Hepatocyte (in vitro differentiated cells): ENCODE results near the gene USP10. TPM values are rescaled to one million over a fixed set of nuclear protein-coding genes. Genes with fewer than 3 reads are reported as not detected.

Experiments
- DNase-seq: peaks from one replicate; pipeline ENCODE4 v3.0.0-alpha.2; 2016; ENCODE audit warnings: low spot score
- H2AFZ ChIP-seq: fragments of 200-600 bp; sonication (generic); 2 replicates; pipeline ENCODE4 v1.6.0; 2016; ENCODE audit warnings: antibody characterized with exemption, mild to moderate bottlenecking
- H3K27ac ChIP-seq: fragments of 200-600 bp; sonication (generic); 2 replicates; pipeline ENCODE4 v1.5.1; 2016; ENCODE audit warnings: mild to moderate bottlenecking
- H3K27me3 ChIP-seq: fragments of 200-600 bp; sonication (generic); 2 replicates; pipeline ENCODE4 v1.6.1; 2016
- H3K36me3 ChIP-seq: fragments of 200-600 bp; sonication (generic); replicated peaks from 2 replicates; pipeline ENCODE4 v1.5.1; 2016; ENCODE audit warnings: low read depth; ENCODE audit not compliant: insufficient read depth
- H3K4me1 ChIP-seq: fragments of 200-600 bp; sonication (generic); 2 replicates; pipeline ENCODE4 v1.5.1; 2016; ENCODE audit warnings: mild to moderate bottlenecking, moderate library complexity; ENCODE audit not compliant: insufficient read depth
- H3K4me2 ChIP-seq: fragments of 200-600 bp; sonication (generic); 2 replicates; pipeline ENCODE4 v1.6.0; 2016
- H3K4me3 ChIP-seq: fragments of 200-600 bp; sonication (generic); 2 replicates; pipeline ENCODE4 v1.5.1; 2016; ENCODE audit warnings: mild to moderate bottlenecking
- H3K79me2 ChIP-seq: fragments of 200-600 bp; sonication (generic); 2 replicates; pipeline ENCODE4 v1.6.0; 2017; ENCODE audit warnings: mild to moderate bottlenecking
- H3K9me2 ChIP-seq: fragments of 200-600 bp; sonication (generic); replicated peaks from 2 replicates; pipeline ENCODE4 v1.6.0; 2017; ENCODE audit warnings: mild to moderate bottlenecking; ENCODE audit not compliant: insufficient read depth
- H3K9me3 ChIP-seq: fragments of 200-600 bp; sonication (generic); 2 replicates; pipeline ENCODE4 v1.5.1; 2016; ENCODE audit warnings: low read depth, mild to moderate bottlenecking
- H4K20me1 ChIP-seq: fragments of 200-600 bp; sonication (generic); 2 replicates; pipeline ENCODE4 v1.6.0; 2016; ENCODE audit warnings: mild to moderate bottlenecking; ENCODE audit not compliant: insufficient read depth, poor library complexity, severe bottlenecking
- EZH2 ChIP-seq: fragments of 200-600 bp; sonication (generic); IDR thresholded peaks from 2 replicates; pipeline ENCODE4 v1.6.1; 2016; ENCODE audit warnings: antibody characterized with exemption, mild to moderate bottlenecking, borderline replicate concordance
- EZH2phosphoT487 ChIP-seq: fragments of 200-600 bp; sonication (generic); IDR thresholded peaks from one replicate; pipeline ENCODE4 v1.6.1; 2018; ENCODE audit warnings: antibody characterized with exemption, mild to moderate bottlenecking, low read depth, moderate library complexity; ENCODE audit not compliant: unreplicated experiment, severe bottlenecking
- WGBS: methylation state at CpG from one replicate; pipeline ENCODE4 v1.1.6; 2016; ENCODE audit warnings: low lambda C conversion rate; ENCODE audit errors: missing lambda C conversion rate; 5-methylcytosine and 5-hydroxymethylcytosine counted together
- polyA plus RNA-seq: library from polyadenylated mRNA; unstranded; fragments of >200 nt; fragmentation: Nextera tagmentation; extraction: Ambion mirVana; gene quantifications from 2 replicates; pipeline ENCODE4 v1.2.1, GENCODE V29; 2016
- total RNA-seq: library from RNA; depleted of rRNA; stranded (reverse); fragments of >200 nt; gene quantifications from 2 replicates; pipeline ENCODE4 v1.2.3, GENCODE V29; 2014
- TF ChIP-seq, protein P1 (sequence below): fragments of 200-600 bp; sonication (generic); IDR thresholded peaks from 2 replicates; pipeline ENCODE4 v1.5.1; 2016; ENCODE audit warnings: antibody characterized with exemption, mild to moderate bottlenecking; ENCODE audit not compliant: poor library complexity

Gene USP10
- total and polyA plus RNA-seq, 2 experiments from 2014 or later: 53.1 to 62.4 TPM

DNA sequence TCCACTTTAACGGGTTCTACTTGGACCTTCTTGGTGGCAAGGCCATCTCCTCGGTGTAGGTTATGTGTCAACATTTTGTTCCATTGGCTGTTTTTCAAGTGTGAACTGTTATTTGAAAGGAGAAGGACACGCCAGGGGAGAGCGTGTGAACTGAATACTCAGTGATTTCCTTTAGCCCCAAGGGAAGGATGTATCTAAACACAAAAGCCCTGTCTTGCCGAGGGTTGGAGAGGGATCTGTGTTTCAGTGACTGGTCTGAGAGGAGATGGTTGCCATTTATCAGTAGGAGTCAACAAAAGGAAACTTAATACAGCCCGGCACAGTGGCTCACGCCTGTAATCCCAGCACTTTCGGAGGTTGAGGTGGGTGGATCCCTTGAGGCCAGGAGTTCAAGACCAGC lies 50.0 kb downstream of the USP10 start:
- TF ChIP-seq EZH2 (no peak), EZH2phosphoT487 (no peak)
- TF ChIP-seq, protein P1, sequence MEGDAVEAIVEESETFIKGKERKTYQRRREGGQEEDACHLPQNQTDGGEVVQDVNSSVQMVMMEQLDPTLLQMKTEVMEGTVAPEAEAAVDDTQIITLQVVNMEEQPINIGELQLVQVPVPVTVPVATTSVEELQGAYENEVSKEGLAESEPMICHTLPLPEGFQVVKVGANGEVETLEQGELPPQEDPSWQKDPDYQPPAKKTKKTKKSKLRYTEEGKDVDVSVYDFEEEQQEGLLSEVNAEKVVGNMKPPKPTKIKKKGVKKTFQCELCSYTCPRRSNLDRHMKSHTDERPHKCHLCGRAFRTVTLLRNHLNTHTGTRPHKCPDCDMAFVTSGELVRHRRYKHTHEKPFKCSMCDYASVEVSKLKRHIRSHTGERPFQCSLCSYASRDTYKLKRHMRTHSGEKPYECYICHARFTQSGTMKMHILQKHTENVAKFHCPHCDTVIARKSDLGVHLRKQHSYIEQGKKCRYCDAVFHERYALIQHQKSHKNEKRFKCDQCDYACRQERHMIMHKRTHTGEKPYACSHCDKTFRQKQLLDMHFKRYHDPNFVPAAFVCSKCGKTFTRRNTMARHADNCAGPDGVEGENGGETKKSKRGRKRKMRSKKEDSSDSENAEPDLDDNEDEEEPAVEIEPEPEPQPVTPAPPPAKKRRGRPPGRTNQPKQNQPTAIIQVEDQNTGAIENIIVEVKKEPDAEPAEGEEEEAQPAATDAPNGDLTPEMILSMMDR: no peak
- Histone ChIP-seq H3K9me2 (no peaks in the 10 kb centered on the region), H3K27ac (peak overlapping the region; percentile 30), H3K4me2 (no peak overlapping the region), H3K9me3 (no peaks in the 10 kb centered on the region), H3K4me3 (no peak overlapping the region), H2AFZ (no peak overlapping the region), H4K20me1 (peaks cover 6% of the 10 kb centered on the region), H3K79me2 (peaks cover 85% of the 10 kb centered on the region), H3K36me3 (no peaks in the 10 kb centered on the region), H3K4me1 (peaks cover 3% of the 10 kb centered on the region), H3K27me3 (no peaks in the 10 kb centered on the region)
- no peak for DNase-seq
- 72% methylated on average over 8 of the region's 8 CpGs for WGBS

DNA sequence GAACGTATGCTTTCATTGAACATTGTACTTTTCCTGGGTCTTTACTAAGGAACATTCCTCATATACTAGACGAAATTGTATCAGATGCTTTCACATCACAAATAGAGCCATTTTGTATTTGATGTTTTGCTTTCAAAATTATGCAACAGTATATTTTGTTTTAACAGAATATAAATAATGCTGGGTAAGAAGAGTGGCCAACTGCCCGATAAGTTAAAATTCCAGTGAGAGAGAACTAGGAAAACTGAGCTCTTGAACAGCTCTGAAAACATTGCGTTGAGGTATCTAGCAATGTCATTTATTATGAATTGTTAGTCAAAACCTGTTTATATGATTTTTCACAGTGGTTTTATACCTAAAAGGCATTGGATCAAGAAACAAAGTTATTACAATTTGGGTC lies 50.8 kb downstream of the USP10 start:
- 89% methylated on average over 4 of the region's 4 CpGs for WGBS
- H3K79me2 ChIP-seq: peaks cover 89% of the 10 kb centered on the region
- TF ChIP-seq EZH2 (no peak), EZH2phosphoT487 (no peak)
- TF ChIP-seq, protein P1: no peak
- H2AFZ ChIP-seq: no peak overlapping the region
- H3K27ac ChIP-seq: no peak overlapping the region
- DNase-seq: no peak
- H3K27me3 ChIP-seq: no peaks in the 10 kb centered on the region
- no peaks in the 10 kb centered on the region for H3K9me2 ChIP-seq
- H3K4me1 ChIP-seq: peaks cover 9% of the 10 kb centered on the region
- H4K20me1 ChIP-seq: peaks cover 11% of the 10 kb centered on the region
- H3K4me2 ChIP-seq: no peak overlapping the region
- H3K36me3 ChIP-seq: no peaks in the 10 kb centered on the region
- H3K9me3 ChIP-seq: no peaks in the 10 kb centered on the region
- H3K4me3 ChIP-seq: no peak overlapping the region

DNA sequence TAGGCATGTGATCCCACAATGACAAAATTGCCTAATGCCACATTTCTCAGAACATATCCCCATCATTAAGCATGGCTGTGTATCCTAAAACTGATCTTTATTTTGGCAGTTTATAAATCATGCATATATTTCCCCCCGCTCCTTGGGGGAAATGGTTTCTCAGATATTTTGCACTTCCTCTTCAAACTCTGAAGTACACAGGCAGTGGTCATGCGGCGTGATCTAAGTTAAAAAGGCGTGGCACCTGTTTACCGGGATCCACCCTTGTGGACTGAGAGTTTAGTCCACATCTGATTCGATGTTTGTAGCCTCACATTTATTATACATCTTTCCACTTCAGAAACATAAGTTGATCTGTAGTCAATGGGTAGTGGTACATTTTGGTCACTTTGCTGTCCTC lies 51.4 kb downstream of the USP10 start:
- peaks cover 11% of the 10 kb centered on the region for H4K20me1 ChIP-seq
- H3K4me3 ChIP-seq: no peak overlapping the region
- H3K27ac ChIP-seq: peak overlapping the region; percentile 10
- H3K9me2 ChIP-seq: no peaks in the 10 kb centered on the region
- H3K27me3 ChIP-seq: no peaks in the 10 kb centered on the region
- peaks cover 9% of the 10 kb centered on the region for H3K4me1 ChIP-seq
- 93% methylated on average over 6 of the region's 6 CpGs for WGBS
- TF ChIP-seq, protein P1: no peak
- TF ChIP-seq EZH2phosphoT487 (no peak), EZH2 (no peak)
- H3K4me2 ChIP-seq: no peak overlapping the region
- DNase-seq: no peak
- no peaks in the 10 kb centered on the region for H3K36me3 ChIP-seq
- H3K79me2 ChIP-seq: peaks cover 90% of the 10 kb centered on the region
- no peak overlapping the region for H2AFZ ChIP-seq
- no peaks in the 10 kb centered on the region for H3K9me3 ChIP-seq

DNA sequence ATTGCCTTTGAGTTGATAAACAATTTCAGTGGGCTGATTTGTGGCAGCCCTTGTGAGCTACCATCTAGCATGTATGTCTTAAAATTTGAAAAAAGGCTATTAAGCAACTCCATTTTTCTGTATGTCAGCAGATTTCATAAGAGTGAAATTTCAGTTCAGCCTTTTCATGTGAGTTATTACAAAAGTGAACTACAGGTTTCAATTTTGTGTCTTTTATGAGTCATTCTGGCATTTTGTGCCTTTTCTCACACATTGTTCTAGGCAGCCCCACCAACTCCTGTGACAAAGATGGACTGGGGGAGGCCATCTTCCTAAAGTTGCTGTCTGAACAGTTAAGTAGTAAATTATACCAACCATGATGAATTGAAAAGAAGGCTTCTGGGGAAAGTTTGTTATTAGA lies 52.1 kb downstream of the USP10 start:
- H3K27me3 ChIP-seq: no peaks in the 10 kb centered on the region
- no peaks in the 10 kb centered on the region for H3K9me3 ChIP-seq
- no peak for DNase-seq
- peaks cover 11% of the 10 kb centered on the region for H4K20me1 ChIP-seq
- no peaks in the 10 kb centered on the region for H3K36me3 ChIP-seq
- H3K4me3 ChIP-seq: no peak overlapping the region
- no peak overlapping the region for H3K27ac ChIP-seq
- no peak overlapping the region for H2AFZ ChIP-seq
- H3K79me2 ChIP-seq: peaks cover 92% of the 10 kb centered on the region
- H3K9me2 ChIP-seq: no peaks in the 10 kb centered on the region
- peaks cover 9% of the 10 kb centered on the region for H3K4me1 ChIP-seq
- TF ChIP-seq, protein P1: no peak
- TF ChIP-seq EZH2phosphoT487 (no peak), EZH2 (no peak)
- no peak overlapping the region for H3K4me2 ChIP-seq
